ENCODE measurements around the gene HMOX1. TPM values are rescaled to one million over a fixed set of nuclear protein-coding genes. Genes with fewer than 3 reads are reported as not detected.

The HMOX1 gene
- total and polyA plus RNA-seq, 4 donors = 18.7 to 108 (median 59.7) TPM

- no peak for DNase-seq (ENCODE audit: low spot score)
- Histone ChIP-seq H3K4me1 (ENCODE audit: control insufficient read depth in 4 of 4, insufficient read depth in 4 of 4, low read length in 3 of 4) (peaks cover 9 to 31% (median 15%) of the 10 kb centered on the region in 4 donors), H3K27me3 (ENCODE audit: control insufficient read depth in 4 of 4, insufficient read depth in 4 of 4, low read length in 3 of 4) (no peaks in the 10 kb centered on the region), H3K36me3 (ENCODE audit: control insufficient read depth in 4 of 4, insufficient read depth in 3 of 4, low read depth in 1 of 4, low read length in 3 of 4) (peaks cover 0 to 3% (median 0%) of the 10 kb centered on the region in 4 donors), H3K27ac (ENCODE audit: low read depth in 1 of 2, low read length in 2 of 2) (peak overlapping the region; percentile 3 to 75), H3K9ac (ENCODE audit: low read depth in 1 of 2, low read length in 2 of 2) (peak overlapping the region in 1 of 2 donors; percentile 59), H3K4me3 (ENCODE audit: low read depth in 1 of 3, low read length in 3 of 3) (peak overlapping the region; percentile 50 to 80 (median 53)), H3K9me3 (ENCODE audit: control insufficient read depth in 4 of 4, low read length in 3 of 4) (no peaks in the 10 kb centered on the region)
- no peak for TF ChIP-seq HNF4A (conservative IDR thresholded peaks at IDR 0.05)
- TF ChIP-seq TAF1 (conservative IDR thresholded peaks at IDR 0.05) = no peak
- TF ChIP-seq ZBTB33 (IDR thresholded peaks at IDR 0.05) = no peak
- WGBS = 85% methylated on average over 24 of the region's 24 CpGs
Observed at GRCh38 chr22:35399114-35399677, 18.3 kb downstream of the HMOX1 start.

- H3K9ac ChIP-seq (ENCODE audit: low read depth in 1 of 2, low read length in 2 of 2) = peak within 1 kb of the TSS; percentile 49 to 59
- no peaks in the 10 kb centered on the region for H3K9me3 ChIP-seq (ENCODE audit: control insufficient read depth in 4 of 4, low read length in 3 of 4)
- WGBS = 3% methylated on average over 64 of the region's 64 CpGs
- peak within 1 kb of the TSS; percentile 3 to 75 for H3K27ac ChIP-seq (ENCODE audit: low read depth in 1 of 2, low read length in 2 of 2)
- peaks cover 0 to 3% (median 0%) of the 10 kb centered on the region in 4 donors for H3K36me3 ChIP-seq (ENCODE audit: control insufficient read depth in 4 of 4, insufficient read depth in 3 of 4, low read depth in 1 of 4, low read length in 3 of 4)
- H3K4me1 ChIP-seq (ENCODE audit: control insufficient read depth in 4 of 4, insufficient read depth in 4 of 4, low read length in 3 of 4) = peaks cover 9 to 31% (median 15%) of the 10 kb centered on the region in 4 donors
- H3K4me3 ChIP-seq (ENCODE audit: low read depth in 1 of 3, low read length in 3 of 3) = peak within 1 kb of the TSS; percentile 74 to 89 (median 80)
- peak; percentile 95 for DNase-seq (ENCODE audit: low spot score)
- TF ChIP-seq HNF4A (conservative IDR thresholded peaks at IDR 0.05) (peak; percentile 35 to 54), FOXA2 (IDR thresholded peaks at IDR 0.05) (no peak), FOXA1 (IDR thresholded peaks at IDR 0.05) (no peak), TAF1 (conservative IDR thresholded peaks at IDR 0.05) (no peak), EGR1 (IDR thresholded peaks at IDR 0.05; ENCODE audit: low read depth in 2 of 2) (no peak), MAX (IDR thresholded peaks at IDR 0.05) (no peak), RXRA (IDR thresholded peaks at IDR 0.05) (peak; percentile 57 to 79), ZBTB33 (IDR thresholded peaks at IDR 0.05) (no peak), CTCF (IDR thresholded peaks at IDR 0.05; ENCODE audit: low read depth, low read length, missing input control) (no peak), REST (IDR thresholded peaks at IDR 0.05) (peak; percentile 30), NR2F2 (IDR thresholded peaks at IDR 0.05) (peak; percentile 80), JUND (IDR thresholded peaks at IDR 0.05) (no peak), ATF3 (IDR thresholded peaks at IDR 0.05) (no peak), HNF4G (IDR thresholded peaks at IDR 0.05) (no peak), RAD21 (IDR thresholded peaks at IDR 0.05) (peak in 1 of 2 donors; percentile 36), YY1 (IDR thresholded peaks at IDR 0.05) (peak; percentile 100), SP1 (IDR thresholded peaks at IDR 0.05) (peak; percentile 91), GABPA (IDR thresholded peaks at IDR 0.05 in 1 of 2, conservative IDR thresholded peaks at IDR 0.05 in 1 of 2) (peak in 1 of 2 donors; percentile 86)
- no peaks in the 10 kb centered on the region for H3K27me3 ChIP-seq (ENCODE audit: control insufficient read depth in 4 of 4, insufficient read depth in 4 of 4, low read length in 3 of 4)
Observed at GRCh38 chr22:35399678-35400500, 19.0 kb downstream of the HMOX1 start, which contains the start of gene MCM5. Gene MCM5 (plus strand): TSS chr22:35400140. CDS start chr22:35400439, 299 bp downstream.
